ENCODE measurements around the gene GALR2. TPM values are rescaled to one million over a fixed set of nuclear protein-coding genes. Genes with fewer than 3 reads are reported as not detected.

Gene GALR2
- total RNA-seq, 2 donors from 2014 or later = 0.19 to 0.49 TPM

- Histone ChIP-seq H3K9ac (ENCODE audit: low read depth in 2 of 2, low read length in 2 of 2) (no peak overlapping the region), H3K36me3 (peaks cover 33% of the 10 kb centered on the region), H3K27ac (no peak overlapping the region), H3K27me3 (no peaks in the 10 kb centered on the region), H3K4me3 (no peak overlapping the region), H3K9me3 (no peaks in the 10 kb centered on the region), H3K4me1 (no peaks in the 10 kb centered on the region)
- peak; percentile 45 for DNase-seq
- intact Hi-C loops (cut with DNase I) = no loop called here
- TF ChIP-seq CTCF (IDR thresholded peaks at IDR 0.05) = no peak
Measured at GRCh38 chr17:76065775-76066174, 8.8 kb upstream of the GALR2 start.

GRCh38 chr17:76071531-76072147 lies 2.9 kb upstream of the GALR2 start:
- intact Hi-C loops (cut with DNase I) = loop anchor here (10.0 kb wide), 1 partner anchor 57 kb away; no protein-coding TSS in a partner anchor
- TF ChIP-seq CTCF (IDR thresholded peaks at IDR 0.05) = no peak
- peak overlapping the region; percentile 74 for H3K4me3 ChIP-seq
- peaks cover 22% of the 10 kb centered on the region for H3K4me1 ChIP-seq
- H3K27ac ChIP-seq = peak overlapping the region; percentile 29
- H3K9ac ChIP-seq (ENCODE audit: low read depth in 2 of 2, low read length in 2 of 2) = peak overlapping the region; percentile 86 to 89
- H3K36me3 ChIP-seq = peaks cover 6% of the 10 kb centered on the region
- H3K27me3 ChIP-seq = peaks cover 33% of the 10 kb centered on the region
- H3K9me3 ChIP-seq = no peaks in the 10 kb centered on the region
- DNase-seq = peak; percentile 41

GRCh38 chr17:76072148-76072858 lies 2.3 kb upstream of the GALR2 start, which contains the start of gene SRP68:
TSS of gene SRP68 (minus strand) at chr17:76072517. CDS start at chr17:76072491, 26 bp downstream.
- intact Hi-C loops (cut with DNase I) = loop anchor here (10.0 kb wide), 1 partner anchor 58 kb away; no protein-coding TSS in a partner anchor
- Histone ChIP-seq H3K9me3 (no peaks in the 10 kb centered on the region), H3K4me3 (peak within 1 kb of the TSS; percentile 74), H3K27ac (peak within 1 kb of the TSS; percentile 29), H3K27me3 (peaks cover 40% of the 10 kb centered on the region), H3K9ac (ENCODE audit: low read depth in 2 of 2, low read length in 2 of 2) (peak within 1 kb of the TSS; percentile 86 to 93), H3K36me3 (peaks cover under 1% of the 10 kb centered on the region), H3K4me1 (peaks cover 27% of the 10 kb centered on the region)
- no peak for TF ChIP-seq CTCF (IDR thresholded peaks at IDR 0.05)
- peak; percentile 95 for DNase-seq

GRCh38 chr17:76075364-76076145 lies 974 bp downstream of the GALR2 start:
- Histone ChIP-seq H3K27me3 (peaks cover 64% of the 10 kb centered on the region), H3K4me3 (no peak overlapping the region), H3K4me1 (peaks cover 28% of the 10 kb centered on the region), H3K36me3 (no peaks in the 10 kb centered on the region), H3K9me3 (no peaks in the 10 kb centered on the region), H3K27ac (no peak overlapping the region), H3K9ac (ENCODE audit: low read depth in 2 of 2, low read length in 2 of 2) (no peak overlapping the region)
- intact Hi-C loops (cut with DNase I) = loop anchor here (10.0 kb wide), 1 partner anchor 61 kb away; no protein-coding TSS in a partner anchor
- TF ChIP-seq CTCF (IDR thresholded peaks at IDR 0.05) = no peak
- DNase-seq = no peak

- no peak for TF ChIP-seq CTCF (IDR thresholded peaks at IDR 0.05)
- peaks cover 28% of the 10 kb centered on the region for H3K4me1 ChIP-seq
- H3K36me3 ChIP-seq = no peaks in the 10 kb centered on the region
- intact Hi-C loops (cut with DNase I) = loop anchor here (10.0 kb wide), 1 partner anchor 61 kb away; no protein-coding TSS in a partner anchor
- H3K27me3 ChIP-seq = peaks cover 64% of the 10 kb centered on the region
- DNase-seq = no peak
- no peaks in the 10 kb centered on the region for H3K9me3 ChIP-seq
- H3K9ac ChIP-seq (ENCODE audit: low read depth in 2 of 2, low read length in 2 of 2) = no peak overlapping the region
- H3K4me3 ChIP-seq = no peak overlapping the region
- no peak overlapping the region for H3K27ac ChIP-seq
Measured at GRCh38 chr17:76076146-76076764, 1.7 kb downstream of the GALR2 start.

Data from colonic mucosa (tissue), 4 donors.